ENCODE data around the gene MC1R. TPM values are rescaled to one million over a fixed set of nuclear protein-coding genes. Genes with fewer than 3 reads are reported as not detected.

The MC1R gene
- total RNA-seq (10 to 100 TPM; 11.7 to 13.7 (median 12.9) TPM), total RNA-seq (1.7 to 13.8 (median 6.2) reads per million in 29 experiments)
- 5.3 TPM for total RNA-seq (2013)

GRCh38 chr16:89918453-89919347 is at the start of gene MC1R:
Gene MC1R (plus strand): TSS chr16:89918862. CDS start chr16:89919259, 397 bp downstream.
- Histone ChIP-seq H3K9me3 (no peaks in the 10 kb centered on the region), H3K4me1 (ENCODE audit: control insufficient read depth in 1 of 2, extremely low read depth in 1 of 2, insufficient read depth in 2 of 2, low read length in 2 of 2) (peaks cover 2 to 70% of the 10 kb centered on the region in 2 experiments), H3K27me3 (replicated peaks in 1 of 2; ENCODE audit: control insufficient read depth in 2 of 2, extremely low read depth in 1 of 2, insufficient read depth in 2 of 2, low read length in 1 of 2) (peaks cover 0 to 73% of the 10 kb centered on the region in 2 experiments), H3K27ac (ENCODE audit: low read length) (no peak within 1 kb of the TSS), H3K36me3 (ENCODE audit: control insufficient read depth in 2 of 2, extremely low read depth in 1 of 2, insufficient read depth in 1 of 2, low read length in 1 of 2) (no peaks in the 10 kb centered on the region), H3K4me3 (ENCODE audit: control insufficient read depth in 1 of 2, extremely low read depth in 1 of 2, low read length in 1 of 2) (peak within 1 kb of the TSS; percentile 1 to 35)
- ATAC-seq (replicated peaks in 1 of 4) (peak; percentile 5 to 49 (median 18)), DNase-seq (peak in 9 of 35 experiments; percentile 23 to 53 (median 42))
- H3K9me3 Mint-ChIP-seq: no peaks in the 10 kb centered on the region
- H3K27ac Mint-ChIP-seq: peak within 1 kb of the TSS in 1 of 2 donors; percentile 30
- H3K36me3 Mint-ChIP-seq: peaks cover 3% of the 10 kb centered on the region
- peak within 1 kb of the TSS; percentile 31 to 84 (median 61) for H3K4me3 Mint-ChIP-seq
- ChIA-PET CTCF (interaction anchor here in 1 of 2 donors (0.5 to 0.6 kb wide), 2 partner anchors 99 to 726 kb away, joined by 3 read pairs; no protein-coding TSS in a partner anchor), POLR2A (interaction anchor here (0.5 to 0.6 kb wide), 2 partner anchors 12 to 897 kb away, joined by 3 to 6 read pairs; no protein-coding TSS in a partner anchor)
- 6% methylated on average over 22 of the region's 23 CpGs for WGBS (ENCODE audit: insufficient coverage)
- peaks cover 37 to 64% (median 46%) of the 10 kb centered on the region in 3 donors for H3K4me1 Mint-ChIP-seq
- H3K27me3 Mint-ChIP-seq: peaks cover 0 to 23% of the 10 kb centered on the region in 2 donors

GRCh38 chr16:89869911-89870310 is 48.8 kb upstream of the MC1R start:
- CTCF ChIA-PET: no interaction called here
- peaks cover under 1% of the 10 kb centered on the region for H3K9me3 ChIP-seq
- ATAC-seq (replicated peaks in 1 of 4): no peak
- H3K4me3 ChIP-seq (ENCODE audit: control insufficient read depth in 1 of 2, extremely low read depth in 1 of 2, low read length in 1 of 2): no peak overlapping the region
- Mint-ChIP-seq H3K9me3 (no peaks in the 10 kb centered on the region), H3K36me3 (peaks cover 2% of the 10 kb centered on the region), H3K4me1 (peaks cover 13 to 19% (median 18%) of the 10 kb centered on the region in 3 donors), H3K4me3 (no peak overlapping the region), H3K27ac (no peak overlapping the region), H3K27me3 (no peaks in the 10 kb centered on the region)
- WGBS (ENCODE audit: insufficient coverage): 80% methylated on average over 1 of the region's 12 CpGs
- H3K36me3 ChIP-seq (ENCODE audit: control insufficient read depth in 2 of 2, extremely low read depth in 1 of 2, insufficient read depth in 1 of 2, low read length in 1 of 2): peaks cover 0 to 4% of the 10 kb centered on the region in 2 donors
- DNase-seq: no peak
- no peak overlapping the region for H3K27ac ChIP-seq (ENCODE audit: low read length)
- peaks cover 3 to 32% of the 10 kb centered on the region in 2 experiments for H3K4me1 ChIP-seq (ENCODE audit: control insufficient read depth in 1 of 2, extremely low read depth in 1 of 2, insufficient read depth in 2 of 2, low read length in 2 of 2)
- POLR2A ChIA-PET: no interaction called here
- H3K27me3 ChIP-seq (replicated peaks in 1 of 2; ENCODE audit: control insufficient read depth in 2 of 2, extremely low read depth in 1 of 2, insufficient read depth in 2 of 2, low read length in 1 of 2): no peaks in the 10 kb centered on the region

GRCh38 chr16:89870440-89870839 is 48.2 kb upstream of the MC1R start:
- H3K27ac Mint-ChIP-seq: no peak overlapping the region

GRCh38 chr16:89871895-89872294 is 46.8 kb upstream of the MC1R start:
- peak overlapping the region; percentile 100 for H3K27ac ChIP-seq (ENCODE audit: low read length)
- peak overlapping the region; percentile 34 to 92 for H3K27ac Mint-ChIP-seq
- no peak for DNase-seq
- peaks cover 17 to 21% (median 19%) of the 10 kb centered on the region in 3 donors for H3K4me1 Mint-ChIP-seq
- peaks cover 0 to 5% (median 4%) of the 10 kb centered on the region in 3 donors for H3K9me3 Mint-ChIP-seq
- no peak overlapping the region for H3K4me3 ChIP-seq (ENCODE audit: control insufficient read depth in 1 of 2, extremely low read depth in 1 of 2, low read length in 1 of 2)
- peaks cover 3 to 30% of the 10 kb centered on the region in 2 experiments for H3K4me1 ChIP-seq (ENCODE audit: control insufficient read depth in 1 of 2, extremely low read depth in 1 of 2, insufficient read depth in 2 of 2, low read length in 2 of 2)
- POLR2A ChIA-PET: no interaction called here
- ATAC-seq (replicated peaks in 1 of 4): no peak
- peaks cover 2% of the 10 kb centered on the region for H3K9me3 ChIP-seq
- peaks cover 7% of the 10 kb centered on the region for H3K36me3 Mint-ChIP-seq
- H3K27me3 ChIP-seq (replicated peaks in 1 of 2; ENCODE audit: control insufficient read depth in 2 of 2, extremely low read depth in 1 of 2, insufficient read depth in 2 of 2, low read length in 1 of 2): no peaks in the 10 kb centered on the region
- no peaks in the 10 kb centered on the region for H3K27me3 Mint-ChIP-seq
- peak overlapping the region; percentile 86 to 92 (median 86) for H3K4me3 Mint-ChIP-seq
- CTCF ChIA-PET: interaction anchor here in 1 of 2 donors (0.6 kb wide), 1 partner anchor 174 kb away, joined by 3 read pairs; no protein-coding TSS in a partner anchor
- H3K36me3 ChIP-seq (ENCODE audit: control insufficient read depth in 2 of 2, extremely low read depth in 1 of 2, insufficient read depth in 1 of 2, low read length in 1 of 2): peaks cover 0 to 13% of the 10 kb centered on the region in 2 donors
- WGBS (ENCODE audit: insufficient coverage): 100% methylated on average over 1 of the region's 9 CpGs

More at GRCh38 chr16:89870440-89870839, 48.2 kb upstream of the MC1R start:
- H3K27ac ChIP-seq (ENCODE audit: low read length): no peak overlapping the region
- CTCF ChIA-PET: no interaction called here
- ATAC-seq (replicated peaks in 1 of 4): no peak
- DNase-seq: no peak
- 96% methylated on average over 5 of the region's 6 CpGs for WGBS (ENCODE audit: insufficient coverage)
- Mint-ChIP-seq H3K9me3 (peaks cover 0 to 5% (median 4%) of the 10 kb centered on the region in 3 donors), H3K27me3 (no peaks in the 10 kb centered on the region), H3K4me3 (no peak overlapping the region), H3K4me1 (peaks cover 16 to 18% (median 18%) of the 10 kb centered on the region in 3 donors), H3K36me3 (peaks cover 7% of the 10 kb centered on the region)
- no peak overlapping the region for H3K4me3 ChIP-seq (ENCODE audit: control insufficient read depth in 1 of 2, extremely low read depth in 1 of 2, low read length in 1 of 2)
- POLR2A ChIA-PET: no interaction called here
- peaks cover 2% of the 10 kb centered on the region for H3K9me3 ChIP-seq
- H3K36me3 ChIP-seq (ENCODE audit: control insufficient read depth in 2 of 2, extremely low read depth in 1 of 2, insufficient read depth in 1 of 2, low read length in 1 of 2): peaks cover 0 to 5% of the 10 kb centered on the region in 2 donors
- H3K27me3 ChIP-seq (replicated peaks in 1 of 2; ENCODE audit: control insufficient read depth in 2 of 2, extremely low read depth in 1 of 2, insufficient read depth in 2 of 2, low read length in 1 of 2): no peaks in the 10 kb centered on the region
- peaks cover 3 to 30% of the 10 kb centered on the region in 2 experiments for H3K4me1 ChIP-seq (ENCODE audit: control insufficient read depth in 1 of 2, extremely low read depth in 1 of 2, insufficient read depth in 2 of 2, low read length in 2 of 2)

- Mint-ChIP-seq H3K4me1 (peaks cover 23 to 25% (median 23%) of the 10 kb centered on the region in 3 donors), H3K4me3 (peak within 1 kb of the TSS; percentile 86 to 92 (median 86)), H3K27me3 (no peaks in the 10 kb centered on the region), H3K27ac (peak within 1 kb of the TSS; percentile 95 to 96), H3K9me3 (peaks cover 0 to 5% (median 4%) of the 10 kb centered on the region in 3 donors), H3K36me3 (peaks cover 11% of the 10 kb centered on the region)
- peaks cover 4 to 27% of the 10 kb centered on the region in 2 experiments for H3K4me1 ChIP-seq (ENCODE audit: control insufficient read depth in 1 of 2, extremely low read depth in 1 of 2, insufficient read depth in 2 of 2, low read length in 2 of 2)
- H3K9me3 ChIP-seq: peaks cover 2% of the 10 kb centered on the region
- H3K27ac ChIP-seq (ENCODE audit: low read length): peak within 1 kb of the TSS; percentile 100
- H3K27me3 ChIP-seq (replicated peaks in 1 of 2; ENCODE audit: control insufficient read depth in 2 of 2, extremely low read depth in 1 of 2, insufficient read depth in 2 of 2, low read length in 1 of 2): no peaks in the 10 kb centered on the region
- DNase-seq (peak; percentile 63 to 95 (median 82)), ATAC-seq (replicated peaks in 1 of 4) (peak; percentile 49 to 58 (median 54))
- WGBS (ENCODE audit: insufficient coverage): under 1% methylated on average over 100 of the region's 104 CpGs
- H3K36me3 ChIP-seq (ENCODE audit: control insufficient read depth in 2 of 2, extremely low read depth in 1 of 2, insufficient read depth in 1 of 2, low read length in 1 of 2): peaks cover 0 to 16% of the 10 kb centered on the region in 2 donors
- CTCF ChIA-PET: interaction anchor here (0.5 to 1.9 kb wide), 6 partner anchors 10 to 173 kb away, joined by 3 to 11 read pairs (median 4); partner anchors contain the start of gene SPATA2L (in 1 of the 2)
- POLR2A ChIA-PET: interaction anchor here (0.5 to 1.3 kb wide), 6 partner anchors 9 to 748 kb away, joined by 3 to 9 read pairs (median 4); no protein-coding TSS in a partner anchor
- peak within 1 kb of the TSS; percentile 69 to 99 for H3K4me3 ChIP-seq (ENCODE audit: control insufficient read depth in 1 of 2, extremely low read depth in 1 of 2, low read length in 1 of 2)
These were observed 45.3 kb upstream of the MC1R start, which contains the start of gene TCF25 for GRCh38 chr16:89873109-89873971. Gene TCF25 (plus strand): TSS chr16:89873592. CDS start chr16:89873668, 76 bp downstream.
